Endothelial cell of umbilical vein (primary cell): ENCODE results near the gene INHBE. TPM values are rescaled to one million over a fixed set of nuclear protein-coding genes. Genes with fewer than 3 reads are reported as not detected.

Experiments
- BruUV-seq: library from RNA; stranded (reverse); fragments of 400-500 nt; replicated peaks from 2 replicates; lab custom pipeline; 2021; lab: Mats Ljungman, UMichigan
- CTCF ChIA-PET: fragments of 300-600, 350-600 bp; sonication (Branson Sonifier 250); formaldehyde crosslinking; loops from one replicate; lab custom pipeline; 2021; ENCODE audit warnings: antibody characterized with exemption, inconsistent platforms; lab: Charles Lee
- POLR2A ChIA-PET: fragments of 300-600, 350-600 bp; sonication (Branson Sonifier 250); formaldehyde crosslinking; loops from one replicate; lab custom pipeline; 2021; ENCODE audit warnings: antibody characterized with exemption, inconsistent platforms; lab: Charles Lee
- DNase-seq: peaks from one replicate; pipeline ENCODE4 v3.0.0-alpha.2; 2011; ENCODE audit warnings: low read depth, low spot score
- FAIRE-seq: peaks from 2 replicates; lab custom pipeline; 2011; peaks lifted over from hg19 to GRCh38; lab: Jason Lieb, UNC
- H2AFZ ChIP-seq: 2 replicates; pipeline ENCODE4 v1.6.0; 2012; ENCODE audit warnings: low read depth, low read length, control low read depth, inconsistent platforms
- H3K27ac ChIP-seq: 2 replicates; pipeline ENCODE4 v1.5.1; 2011; ENCODE audit warnings: low read depth, mild to moderate bottlenecking, control low read depth, low read length, moderate library complexity; ENCODE audit not compliant: insufficient read depth
- H3K27me3 ChIP-seq, 2 experiments: 2 replicates each; pipeline versions ENCODE4 v1.6.0 to v1.6.1; 2011; ENCODE audit warnings: low read length in 2 of 2, mixed read lengths in 1 of 2; ENCODE audit not compliant: control insufficient read depth in 2 of 2, insufficient read depth in 2 of 2
- H3K36me3 ChIP-seq, 2 experiments: 2 replicates in 1 of 2; 3 replicates in 1 of 2; pipeline ENCODE4 v1.5.1; 2011; ENCODE audit warnings: low read length in 2 of 2, mild to moderate bottlenecking in 1 of 2, moderate library complexity in 1 of 2; ENCODE audit not compliant: control insufficient read depth in 2 of 2, insufficient read depth in 2 of 2; ENCODE audit errors: extremely low read depth in 1 of 2
- H3K4me1 ChIP-seq: 3 replicates; pipeline ENCODE4 v1.5.1; 2011; ENCODE audit warnings: mild to moderate bottlenecking, low read length; ENCODE audit not compliant: control insufficient read depth, insufficient read depth; ENCODE audit errors: extremely low read depth
- H3K4me2 ChIP-seq: 2 replicates; pipeline ENCODE4 v1.6.1; 2011; ENCODE audit warnings: low read length, control low read depth, mixed read lengths; ENCODE audit not compliant: insufficient read depth
- H3K4me3 ChIP-seq, 3 experiments: fragments of 200-600 bp in 1 of 3; sonication (generic), shearing (Covaris generic) in 1 of 3; replicated peaks in 1 of 3; 2 replicates each; pipeline ENCODE4 v1.5.1; 2011 to 2016; ENCODE audit warnings: control low read depth in 3 of 3, low read length in 3 of 3, mild to moderate bottlenecking in 2 of 3, inconsistent platforms in 1 of 3, low read depth in 1 of 3, moderate library complexity in 1 of 3; ENCODE audit not compliant: insufficient read depth in 1 of 3
- H3K79me2 ChIP-seq: 2 replicates; pipeline ENCODE4 v1.6.0; 2012; ENCODE audit warnings: low read length, inconsistent platforms; ENCODE audit not compliant: control insufficient read depth, insufficient read depth
- H3K9ac ChIP-seq: replicated peaks from 2 replicates; pipeline ENCODE3; 2011; ENCODE audit warnings: low read length, control low read depth; ENCODE audit not compliant: insufficient read depth; ENCODE audit errors: extremely low read depth
- H3K9me1 ChIP-seq: replicated peaks from 3 replicates; pipeline ENCODE4 v1.6.0; 2011; ENCODE audit warnings: mild to moderate bottlenecking, low read length; ENCODE audit not compliant: control insufficient read depth, insufficient read depth; ENCODE audit errors: extremely low read depth
- H3K9me3 ChIP-seq: replicated peaks from 2 replicates; pipeline ENCODE4 v1.5.1; 2012; ENCODE audit warnings: low read length, inconsistent platforms; ENCODE audit not compliant: control insufficient read depth, insufficient read depth
- H4K20me1 ChIP-seq: replicated peaks from 2 replicates; pipeline ENCODE3; 2011; ENCODE audit warnings: mild to moderate bottlenecking, low read length; ENCODE audit not compliant: control insufficient read depth, insufficient read depth; ENCODE audit errors: extremely low read depth
- EZH2 ChIP-seq: IDR thresholded peaks from 2 replicates; pipeline ENCODE4 v1.6.1; 2012; ENCODE audit warnings: borderline replicate concordance, low read depth, mild to moderate bottlenecking, moderate library complexity, low read length, inconsistent platforms; ENCODE audit not compliant: severe bottlenecking
- GATA2 ChIP-seq: IDR thresholded peaks from 2 replicates; pipeline ENCODE4 v1.7.0; 2011; ENCODE audit warnings: low read depth, mild to moderate bottlenecking, moderate library complexity, mixed read lengths, low read length; ENCODE audit not compliant: insufficient read length, insufficient read depth
- JUN ChIP-seq: IDR thresholded peaks from 2 replicates; pipeline ENCODE4 v1.6.1; 2011; ENCODE audit warnings: borderline replicate concordance, low read depth; ENCODE audit not compliant: insufficient read length, insufficient read depth
- MYC ChIP-seq: IDR thresholded peaks from one replicate; pipeline ENCODE4 v1.6.1; 2011; ENCODE audit warnings: mild to moderate bottlenecking, low read depth, low read length
- POLR2AphosphoS5 ChIP-seq: IDR thresholded peaks from 2 replicates; pipeline ENCODE4 v1.6.1; 2012; ENCODE audit warnings: low read depth, mild to moderate bottlenecking, control low read depth, low read length, moderate library complexity; ENCODE audit not compliant: insufficient read depth
- dilution Hi-C: fragments of 300-500 bp; cut with MboI; formaldehyde crosslinking; loops from one replicate; pipeline ENCODE4 v1.15.0; 2019; ENCODE audit warnings: low sequenced_read_pairs; ENCODE audit not compliant: extremely low pct_ligation_motif_present
- intact Hi-C: fragments of 100-400 bp; cut with micrococcal nuclease; formaldehyde crosslinking; loops from one replicate; pipeline ENCODE4 v1.10.0; 2022
- polyA plus RNA-seq, 4 experiments: library from polyadenylated mRNA; depleted of rRNA in 3 of 4; stranded (reverse) in 3 of 4; unstranded in 1 of 4; fragments of >200 nt; gene quantifications; 2 replicates each; pipeline versions ENCODE4 v1.2.1 to v1.2.3, GENCODE V29; 2011 to 2012; ENCODE audit warnings: missing spikeins in 1 of 4
- total RNA-seq: library from RNA; stranded (reverse); gene quantifications from 2 replicates; pipeline ENCODE4 v1.2.3, GENCODE V29; 2021
- TF ChIP-seq, protein P1 (sequence below), 2 donors: IDR thresholded peaks; 1 replicate in 1 of 2; 2 replicates in 1 of 2; pipeline ENCODE4 v1.5.1; 2011; ENCODE audit warnings: low read length in 2 of 2, mild to moderate bottlenecking in 2 of 2, moderate library complexity in 2 of 2, control low read depth in 1 of 2, inconsistent platforms in 1 of 2, low read depth in 1 of 2; ENCODE audit not compliant: insufficient read depth in 1 of 2; ENCODE audit errors: extremely low read depth in 1 of 2
- TF ChIP-seq, protein P2 (sequence below): IDR thresholded peaks from 2 replicates; pipeline ENCODE4 v1.6.1; 2011; ENCODE audit not compliant: insufficient read depth, insufficient read length

The INHBE gene
- total and polyA plus RNA-seq, 2 donors (not counting 3 experiments of a cell fraction or from before 2014, with no cell fraction given), result not detected

DNA sequence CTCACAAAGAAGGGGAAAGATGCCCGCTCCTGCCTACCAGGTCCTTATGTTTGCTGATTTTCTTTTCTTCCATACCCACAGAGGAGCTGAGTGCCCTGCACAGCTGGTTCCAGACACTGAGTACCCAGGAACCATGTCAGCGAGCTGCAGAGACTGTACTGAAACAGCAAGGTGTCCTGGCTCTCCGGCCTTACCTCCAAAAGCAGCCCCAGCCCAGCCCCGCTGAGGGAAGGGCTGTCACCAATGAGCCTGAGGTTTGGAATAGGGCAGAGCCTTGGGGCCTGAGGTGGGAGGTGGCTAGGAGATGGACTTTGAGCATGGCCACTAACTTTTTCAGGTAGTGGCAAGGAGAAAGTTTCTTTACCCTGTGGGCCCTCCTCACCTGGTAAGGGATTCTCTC lies 35.0 kb downstream of the INHBE start:
- ChIA-PET POLR2A (no interaction called here), CTCF (no interaction called here)
- no peak overlapping the region for H3K4me3 ChIP-seq
- no peaks in the 10 kb centered on the region for H3K9me1 ChIP-seq
- DNase-seq (no peak), FAIRE-seq (no peak)
- intact Hi-C loops (no loop called here), dilution Hi-C loops (no loop called here)
- no peak overlapping the region for H3K27ac ChIP-seq
- no peak overlapping the region for H2AFZ ChIP-seq
- no peaks in the 10 kb centered on the region for H4K20me1 ChIP-seq
- TF ChIP-seq MYC (no peak), EZH2 (no peak), GATA2 (no peak), POLR2AphosphoS5 (no peak), JUN (no peak)
- TF ChIP-seq, protein P1, sequence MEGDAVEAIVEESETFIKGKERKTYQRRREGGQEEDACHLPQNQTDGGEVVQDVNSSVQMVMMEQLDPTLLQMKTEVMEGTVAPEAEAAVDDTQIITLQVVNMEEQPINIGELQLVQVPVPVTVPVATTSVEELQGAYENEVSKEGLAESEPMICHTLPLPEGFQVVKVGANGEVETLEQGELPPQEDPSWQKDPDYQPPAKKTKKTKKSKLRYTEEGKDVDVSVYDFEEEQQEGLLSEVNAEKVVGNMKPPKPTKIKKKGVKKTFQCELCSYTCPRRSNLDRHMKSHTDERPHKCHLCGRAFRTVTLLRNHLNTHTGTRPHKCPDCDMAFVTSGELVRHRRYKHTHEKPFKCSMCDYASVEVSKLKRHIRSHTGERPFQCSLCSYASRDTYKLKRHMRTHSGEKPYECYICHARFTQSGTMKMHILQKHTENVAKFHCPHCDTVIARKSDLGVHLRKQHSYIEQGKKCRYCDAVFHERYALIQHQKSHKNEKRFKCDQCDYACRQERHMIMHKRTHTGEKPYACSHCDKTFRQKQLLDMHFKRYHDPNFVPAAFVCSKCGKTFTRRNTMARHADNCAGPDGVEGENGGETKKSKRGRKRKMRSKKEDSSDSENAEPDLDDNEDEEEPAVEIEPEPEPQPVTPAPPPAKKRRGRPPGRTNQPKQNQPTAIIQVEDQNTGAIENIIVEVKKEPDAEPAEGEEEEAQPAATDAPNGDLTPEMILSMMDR (IDR thresholded peaks at IDR 0.05; ENCODE audit: extremely low read depth in 1 of 2, insufficient read depth in 1 of 2, low read depth in 1 of 2, low read length in 2 of 2), result no peak
- TF ChIP-seq, protein P2, sequence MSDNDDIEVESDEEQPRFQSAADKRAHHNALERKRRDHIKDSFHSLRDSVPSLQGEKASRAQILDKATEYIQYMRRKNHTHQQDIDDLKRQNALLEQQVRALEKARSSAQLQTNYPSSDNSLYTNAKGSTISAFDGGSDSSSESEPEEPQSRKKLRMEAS, result no peak
- peaks cover 9% of the 10 kb centered on the region for H3K4me1 ChIP-seq
- BruUV-seq, result no TSS peak
- no peaks in the 10 kb centered on the region for H3K27me3 ChIP-seq
- peaks cover 10 to 18% of the 10 kb centered on the region in 2 experiments for H3K36me3 ChIP-seq
- no peak overlapping the region for H3K4me2 ChIP-seq
- no peak overlapping the region for H3K9ac ChIP-seq
- peaks cover 23% of the 10 kb centered on the region for H3K79me2 ChIP-seq
- no peaks in the 10 kb centered on the region for H3K9me3 ChIP-seq
